Parathyroid adenoma (tissue), 2 donors: ENCODE results near the gene PTTG1IP.

Source experiments
- H2AFZ ChIP-seq: fragments of 300-600 bp; sonication (generic); one replicate; pipeline ENCODE4 v1.7.0; 2017; ENCODE audit warnings: antibody characterized with exemption, mild to moderate bottlenecking
- H3K27ac ChIP-seq: fragments of 300-600 bp; sonication (generic); one replicate; pipeline ENCODE4 v1.7.0; 2017
- H3K27me3 ChIP-seq: fragments of 300-600 bp; sonication (generic); one replicate; pipeline ENCODE4 v1.7.0; 2017; ENCODE audit warnings: low read length; ENCODE audit not compliant: control insufficient read depth, insufficient read depth
- H3K36me3 ChIP-seq: fragments of 300-600 bp; sonication (generic); one replicate; pipeline ENCODE4 v1.7.0; 2017; ENCODE audit warnings: low read length; ENCODE audit not compliant: control insufficient read depth, insufficient read depth
- H3K4me1 ChIP-seq: fragments of 300-600 bp; sonication (generic); one replicate; pipeline ENCODE4 v1.7.0; 2017; ENCODE audit warnings: control low read depth
- H3K4me2 ChIP-seq: fragments of 300-600 bp; sonication (generic); one replicate; pipeline ENCODE4 v1.7.0; 2017; ENCODE audit warnings: low read length
- H3K4me3 ChIP-seq: fragments of 300-600 bp; sonication (generic); one replicate; pipeline ENCODE4 v1.7.0; 2017; ENCODE audit warnings: low read depth, low read length
- H3K79me2 ChIP-seq: fragments of 300-600 bp; sonication (generic); one replicate; pipeline ENCODE4 v1.7.0; 2017; ENCODE audit warnings: control low read depth
- H3K9ac ChIP-seq: fragments of 300-600 bp; sonication (generic); one replicate; pipeline ENCODE4 v1.7.0; 2017; ENCODE audit warnings: mild to moderate bottlenecking
- H3K9me3 ChIP-seq: fragments of 300-600 bp; sonication (generic); one replicate; pipeline ENCODE4 v1.7.0; 2017; ENCODE audit warnings: low read length; ENCODE audit not compliant: control insufficient read depth
- TF ChIP-seq, protein P1 (sequence below): fragments of 300-600 bp; sonication (generic); IDR thresholded peaks from one replicate; pipeline ENCODE4 v1.7.0; 2017; ENCODE audit warnings: antibody characterized with exemption, mild to moderate bottlenecking
- donor health status: primary hyperparathyroidism.

PTTG1IP gene

DNA sequence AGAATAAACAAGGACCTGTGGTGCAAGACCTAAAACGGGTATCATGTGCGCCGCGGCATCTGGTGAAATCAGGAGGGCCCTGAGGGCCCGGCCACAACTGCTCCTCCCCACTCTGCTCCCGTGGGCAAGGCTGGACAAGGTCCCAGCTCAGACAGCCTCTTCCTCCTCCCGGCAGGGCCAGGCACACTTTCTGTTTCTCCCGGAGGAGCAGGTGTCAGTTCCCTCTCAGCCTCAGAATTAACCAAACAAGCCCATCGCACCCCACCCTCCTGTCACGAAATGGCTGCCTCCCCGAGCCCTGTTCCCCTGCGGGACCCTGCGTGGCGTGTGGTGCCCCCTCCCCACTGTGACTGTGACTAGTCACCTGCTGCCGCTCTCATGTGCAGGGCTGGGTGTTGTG lies 15.2 kb downstream of the PTTG1IP start:
- TF ChIP-seq, protein P1, sequence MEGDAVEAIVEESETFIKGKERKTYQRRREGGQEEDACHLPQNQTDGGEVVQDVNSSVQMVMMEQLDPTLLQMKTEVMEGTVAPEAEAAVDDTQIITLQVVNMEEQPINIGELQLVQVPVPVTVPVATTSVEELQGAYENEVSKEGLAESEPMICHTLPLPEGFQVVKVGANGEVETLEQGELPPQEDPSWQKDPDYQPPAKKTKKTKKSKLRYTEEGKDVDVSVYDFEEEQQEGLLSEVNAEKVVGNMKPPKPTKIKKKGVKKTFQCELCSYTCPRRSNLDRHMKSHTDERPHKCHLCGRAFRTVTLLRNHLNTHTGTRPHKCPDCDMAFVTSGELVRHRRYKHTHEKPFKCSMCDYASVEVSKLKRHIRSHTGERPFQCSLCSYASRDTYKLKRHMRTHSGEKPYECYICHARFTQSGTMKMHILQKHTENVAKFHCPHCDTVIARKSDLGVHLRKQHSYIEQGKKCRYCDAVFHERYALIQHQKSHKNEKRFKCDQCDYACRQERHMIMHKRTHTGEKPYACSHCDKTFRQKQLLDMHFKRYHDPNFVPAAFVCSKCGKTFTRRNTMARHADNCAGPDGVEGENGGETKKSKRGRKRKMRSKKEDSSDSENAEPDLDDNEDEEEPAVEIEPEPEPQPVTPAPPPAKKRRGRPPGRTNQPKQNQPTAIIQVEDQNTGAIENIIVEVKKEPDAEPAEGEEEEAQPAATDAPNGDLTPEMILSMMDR: no peak
- no peaks in the 10 kb centered on the region for H3K4me1 ChIP-seq

DNA sequence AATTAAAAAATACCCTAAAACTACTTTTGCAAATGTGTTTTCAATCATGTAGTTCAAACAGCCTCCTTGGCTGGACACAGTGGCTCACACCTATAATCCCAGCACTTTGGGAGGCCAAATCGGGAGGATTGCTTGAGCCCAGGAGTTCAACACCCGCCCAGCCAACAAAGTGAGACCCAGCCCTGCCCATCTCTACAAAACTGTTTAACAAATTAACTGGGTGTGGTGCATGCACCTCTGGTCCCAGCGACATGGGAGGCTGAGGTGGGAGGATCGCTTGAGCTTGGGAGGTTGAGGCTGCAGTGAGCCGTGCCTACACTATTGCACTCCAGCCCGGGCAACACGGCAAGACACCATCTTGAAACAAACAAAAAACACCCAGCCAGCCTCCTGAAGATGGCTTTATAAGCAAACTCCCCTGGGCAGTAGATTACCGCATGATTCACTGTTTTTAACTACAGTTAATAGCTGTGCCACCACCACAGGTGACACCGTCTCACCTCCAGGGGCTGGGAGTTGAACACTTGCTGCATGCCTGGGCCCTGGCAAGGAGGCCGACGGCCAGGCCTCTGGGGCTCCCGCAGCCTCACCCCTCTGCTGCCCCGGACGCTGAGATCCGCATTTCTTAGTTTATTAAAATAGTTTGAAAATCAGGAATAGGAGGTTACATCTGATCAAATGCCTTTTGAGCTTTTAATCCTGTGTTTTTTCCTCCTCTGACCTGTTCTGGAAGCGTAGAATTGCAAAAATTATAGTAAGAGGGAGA lies 16.2 kb downstream of the PTTG1IP start:
- Histone ChIP-seq H3K27me3 (no peaks in the 10 kb centered on the region), H3K36me3 (no peaks in the 10 kb centered on the region), H3K9ac (no peak overlapping the region), H3K4me2 (no peak overlapping the region), H3K9me3 (no peaks in the 10 kb centered on the region), H3K79me2 (peaks cover 7% of the 10 kb centered on the region), H3K4me1 (no peaks in the 10 kb centered on the region), H3K27ac (no peak overlapping the region), H2AFZ (no peak overlapping the region), H3K4me3 (no peak overlapping the region)
- TF ChIP-seq, protein P1: no peak

More for the DNA sequence above, 15.2 kb downstream of the PTTG1IP start:
- Histone ChIP-seq H3K4me2 (no peak overlapping the region), H3K27ac (no peak overlapping the region), H3K79me2 (peaks cover 9% of the 10 kb centered on the region), H3K36me3 (no peaks in the 10 kb centered on the region), H3K9me3 (no peaks in the 10 kb centered on the region), H3K4me3 (no peak overlapping the region), H3K27me3 (no peaks in the 10 kb centered on the region), H3K9ac (no peak overlapping the region), H2AFZ (no peak overlapping the region)

DNA sequence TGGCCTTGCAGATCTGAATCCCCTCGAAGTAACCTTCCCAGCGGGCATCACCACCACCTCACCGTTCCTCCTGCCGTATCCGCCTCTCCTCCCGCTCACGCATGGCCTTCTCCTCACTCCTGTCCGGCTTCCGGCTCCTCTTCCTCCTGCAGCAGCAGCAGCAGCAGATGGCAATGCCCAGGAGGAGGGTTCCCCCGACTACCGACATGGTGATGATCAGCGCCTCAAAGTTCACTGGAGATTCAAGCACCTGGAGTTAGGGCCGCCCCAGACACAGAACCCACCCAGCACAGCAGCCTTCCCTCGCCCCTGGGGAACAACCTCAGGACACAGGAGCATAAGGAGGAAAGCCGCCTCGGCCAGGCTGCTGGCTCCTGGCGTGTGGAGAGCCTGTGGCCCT lies 17.4 kb downstream of the PTTG1IP start:
- Histone ChIP-seq H3K4me1 (no peaks in the 10 kb centered on the region), H3K27ac (no peak overlapping the region), H3K36me3 (no peaks in the 10 kb centered on the region), H3K9me3 (no peaks in the 10 kb centered on the region), H3K27me3 (no peaks in the 10 kb centered on the region), H3K4me3 (no peak overlapping the region), H2AFZ (no peak overlapping the region), H3K79me2 (no peaks in the 10 kb centered on the region), H3K4me2 (no peak overlapping the region), H3K9ac (no peak overlapping the region)
- TF ChIP-seq, protein P1: no peak

DNA sequence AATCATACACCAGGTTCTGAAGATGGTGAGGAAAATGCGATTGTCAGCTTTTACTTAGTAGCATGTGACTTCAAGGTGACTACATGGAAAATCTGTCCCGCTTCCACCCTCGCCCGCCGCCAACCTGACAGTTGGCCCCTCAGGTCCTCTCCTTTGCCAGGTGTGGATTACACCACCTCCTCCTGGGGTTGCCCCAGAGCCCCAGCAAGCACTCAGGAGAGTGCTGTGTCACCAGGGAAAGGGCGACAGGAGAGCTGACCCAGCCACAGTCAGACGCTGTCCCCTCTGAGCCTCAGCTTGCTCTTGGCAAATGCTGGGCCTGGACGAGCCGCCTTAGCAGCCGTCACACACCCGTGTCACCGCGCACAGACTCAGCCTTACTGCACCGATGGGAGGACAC lies 17.9 kb downstream of the PTTG1IP start:
- Histone ChIP-seq H3K79me2 (no peaks in the 10 kb centered on the region), H3K4me2 (no peak overlapping the region), H2AFZ (no peak overlapping the region), H3K27me3 (no peaks in the 10 kb centered on the region), H3K27ac (no peak overlapping the region), H3K36me3 (no peaks in the 10 kb centered on the region), H3K9ac (no peak overlapping the region), H3K9me3 (no peaks in the 10 kb centered on the region), H3K4me1 (no peaks in the 10 kb centered on the region), H3K4me3 (no peak overlapping the region)
- TF ChIP-seq, protein P1: no peak
